Stromal cell of bone marrow (primary cell): Measurements from ENCODE around the gene STXBP2.
A peak's percentile ranks its signal among the peaks of the same experiment; 100 is the strongest.

ENCODE experiments used
- DNase-seq: peaks from one replicate; pipeline ENCODE4 v3.0.0-alpha.2; 2012; ENCODE audit warnings: low read depth

The STXBP2 gene

GRCh38 chr19:7614859-7615741 lies 21.8 kb upstream of the STXBP2 start:
- no peak for DNase-seq

GRCh38 chr19:7617172-7617571 lies 19.7 kb upstream of the STXBP2 start:
- no peak for DNase-seq

GRCh38 chr19:7617735-7618134 lies 19.2 kb upstream of the STXBP2 start:
- no peak for DNase-seq

GRCh38 chr19:7618348-7618747 lies 18.6 kb upstream of the STXBP2 start:
- no peak for DNase-seq

GRCh38 chr19:7618771-7619510 lies 18.0 kb upstream of the STXBP2 start:
- DNase-seq: no peak

GRCh38 chr19:7619671-7620441 lies 17.1 kb upstream of the STXBP2 start:
- DNase-seq: no peak

- no peak for DNase-seq
Observed at GRCh38 chr19:7620442-7621412, 16.2 kb upstream of the STXBP2 start.

- no peak for DNase-seq
Observed at GRCh38 chr19:7622933-7623685, 13.8 kb upstream of the STXBP2 start.

GRCh38 chr19:7623725-7624603 lies 12.9 kb upstream of the STXBP2 start:
- no peak for DNase-seq

- DNase-seq: no peak
Observed at GRCh38 chr19:7624810-7625209, 12.1 kb upstream of the STXBP2 start.

- DNase-seq: no peak
Observed at GRCh38 chr19:7625763-7626372, 11.0 kb upstream of the STXBP2 start.

- no peak for DNase-seq
Observed at GRCh38 chr19:7627166-7627565, 9.7 kb upstream of the STXBP2 start.

GRCh38 chr19:7628589-7629311 lies 8.2 kb upstream of the STXBP2 start:
- DNase-seq: no peak

- DNase-seq: peak; percentile 97
Observed at GRCh38 chr19:7629347-7630054, 7.4 kb upstream of the STXBP2 start, which contains the start of the genes PET100 and XAB2. TSS of gene PET100 (plus strand) at chr19:7629793. CDS start at chr19:7629834, 41 bp downstream. TSS of gene XAB2 (minus strand) at chr19:7629545. CDS start at chr19:7629527, 18 bp downstream.

- DNase-seq: no peak
Observed at GRCh38 chr19:7631577-7631976, 5.3 kb upstream of the STXBP2 start.

GRCh38 chr19:7632340-7633203 lies 4.3 kb upstream of the STXBP2 start:
- no peak for DNase-seq

GRCh38 chr19:7633698-7634097 lies 3.2 kb upstream of the STXBP2 start, which contains the start of gene PCP2:
TSS of gene PCP2 (minus strand) at chr19:7633719. CDS start at chr19:7633457, 262 bp downstream.
- DNase-seq: no peak
